GM23338 (cell line): ENCODE measurements around the gene NPHS1. TPM values are rescaled to one million over a fixed set of nuclear protein-coding genes. Genes with fewer than 3 reads are reported as not detected.
A peak's percentile ranks its signal among the peaks of the same experiment; 100 is the strongest.

Experiments
- ATAC-seq: fragments of 200-7000 bp; cut with Tn5 transposase; 3 replicates; pipeline ENCODE4 v1.9.1; 2020
- DNase-seq: peaks from one replicate; pipeline ENCODE4 v3.0.0-alpha.2; 2015; ENCODE audit warnings: low spot score
- H2AFZ ChIP-seq: fragments of 200-600 bp; sonication (generic); 2 replicates; pipeline ENCODE4 v1.8.0; 2016; ENCODE audit warnings: antibody characterized with exemption, mild to moderate bottlenecking, moderate library complexity
- H3F3A ChIP-seq: fragments of 200-600 bp; sonication (generic); replicated peaks from 2 replicates; pipeline ENCODE4 v1.8.0; 2017; ENCODE audit warnings: antibody characterized with exemption, mixed run types, low read depth
- H3K27ac ChIP-seq: fragments of 200-600 bp; sonication (generic); 2 replicates; pipeline ENCODE4 v1.6.1; 2016; ENCODE audit warnings: low read depth
- H3K27me3 ChIP-seq: fragments of 200-600 bp; sonication (generic); 2 replicates; pipeline ENCODE4 v1.8.0; 2016; ENCODE audit warnings: mild to moderate bottlenecking, mixed run types, moderate library complexity; ENCODE audit not compliant: insufficient read depth
- H3K36me3 ChIP-seq: fragments of 200-600 bp; sonication (generic); 2 replicates; pipeline ENCODE4 v1.8.0; 2016; ENCODE audit warnings: mild to moderate bottlenecking; ENCODE audit not compliant: insufficient read depth
- H3K4me1 ChIP-seq: fragments of 200-600 bp; sonication (generic); 2 replicates; pipeline ENCODE4 v1.8.0; 2016; ENCODE audit warnings: mild to moderate bottlenecking, moderate library complexity; ENCODE audit not compliant: insufficient read depth
- H3K4me2 ChIP-seq: fragments of 200-600 bp; sonication (generic); 2 replicates; pipeline ENCODE4 v1.7.1; 2017; ENCODE audit warnings: mixed run types
- H3K4me3 ChIP-seq: fragments of 200-600 bp; sonication (generic); 2 replicates; pipeline ENCODE4 v1.6.1; 2016; ENCODE audit warnings: mixed run types
- H3K79me2 ChIP-seq: fragments of 200-600 bp; sonication (generic); replicated peaks from 2 replicates; pipeline ENCODE4 v1.8.0; 2017; ENCODE audit warnings: mild to moderate bottlenecking; ENCODE audit not compliant: insufficient read depth
- H3K9me2 ChIP-seq: fragments of 200-600 bp; sonication (generic); 2 replicates; pipeline ENCODE4 v1.8.0; 2017; ENCODE audit not compliant: insufficient read depth
- H4K20me1 ChIP-seq: fragments of 200-600 bp; sonication (generic); replicated peaks from 2 replicates; pipeline ENCODE4 v1.8.0; 2017; ENCODE audit warnings: mild to moderate bottlenecking; ENCODE audit not compliant: insufficient read depth
- H3K27ac Mint-ChIP-seq: 2 replicates; pipeline ENCODE4 v1.8.0; 2020; ENCODE audit warnings: inconsistent platforms, mild to moderate bottlenecking, moderate library complexity, mixed read lengths
- H3K27me3 Mint-ChIP-seq: 3 replicates; pipeline ENCODE4 v1.8.0; 2022; ENCODE audit warnings: low read depth, mild to moderate bottlenecking, moderate library complexity, mixed read lengths, inconsistent platforms; ENCODE audit not compliant: insufficient read depth, poor library complexity
- H3K36me3 Mint-ChIP-seq: 3 replicates; pipeline ENCODE4 v1.8.0; 2021; ENCODE audit warnings: low read depth, mild to moderate bottlenecking, inconsistent platforms, moderate library complexity, mixed read lengths
- H3K4me1 Mint-ChIP-seq: 3 replicates; pipeline ENCODE4 v1.8.0; 2020; ENCODE audit warnings: mild to moderate bottlenecking, inconsistent platforms, mixed read lengths
- H3K4me3 Mint-ChIP-seq: 3 replicates; pipeline ENCODE4 v1.8.0; 2021; ENCODE audit warnings: moderate library complexity, mild to moderate bottlenecking, inconsistent platforms, mixed read lengths
- H3K9me3 Mint-ChIP-seq: 3 replicates; pipeline ENCODE4 v1.8.0; 2020; ENCODE audit warnings: moderate library complexity, mild to moderate bottlenecking, inconsistent platforms, mixed read lengths
- CTCF ChIP-seq, 2 experiments: fragments of 200-600 bp in 1 of 2; sonication (generic) in 1 of 2; conservative IDR thresholded peaks; 2 replicates each; pipeline versions ENCODE4 v1.5.1 to v1.6.1; 2016 to 2017; ENCODE audit warnings: antibody characterized with exemption in 2 of 2, low read depth in 2 of 2, mild to moderate bottlenecking in 2 of 2, moderate library complexity in 1 of 2
- EZH2phosphoT487 ChIP-seq: fragments of 200-600 bp; sonication (generic); IDR thresholded peaks from one replicate; pipeline ENCODE4 v1.8.1; 2018; ENCODE audit warnings: antibody characterized with exemption; ENCODE audit not compliant: unreplicated experiment
- JUNB ChIP-seq: IDR thresholded peaks from one replicate; pipeline ENCODE4 v1.6.1; 2016; ENCODE audit warnings: antibody characterized with exemption; ENCODE audit not compliant: unreplicated experiment
- POLR2AphosphoS5 ChIP-seq: IDR thresholded peaks from 2 replicates; pipeline ENCODE4 v1.6.1; 2016; ENCODE audit warnings: antibody characterized with exemption, low read depth
- REST ChIP-seq: IDR thresholded peaks from one replicate; pipeline ENCODE4 v1.6.1; 2018; ENCODE audit warnings: antibody characterized with exemption; ENCODE audit not compliant: unreplicated experiment
- STAT1 ChIP-seq: IDR thresholded peaks from one replicate; pipeline ENCODE4 v1.6.1; 2016; ENCODE audit warnings: antibody characterized with exemption; ENCODE audit not compliant: unreplicated experiment
- ZNF114 ChIP-seq: fragments of 250-450 bp; sonication (Bioruptor Pico); IDR thresholded peaks from 2 replicates; pipeline ENCODE4 v1.5.0; 2020; ENCODE audit warnings: mild to moderate bottlenecking, moderate library complexity
- ZNF331 ChIP-seq: fragments of 250-450 bp; sonication (Bioruptor Pico); IDR thresholded peaks from 2 replicates; pipeline ENCODE4 v1.5.0; 2020; ENCODE audit warnings: low read depth, mild to moderate bottlenecking, moderate library complexity
- polyA plus RNA-seq: library from polyadenylated mRNA; unstranded; fragments of >200 nt; fragmentation: Nextera tagmentation; extraction: Ambion mirVana; gene quantifications from 2 replicates; pipeline ENCODE4 v1.2.1, GENCODE V29; 2016
- total RNA-seq: library from RNA; depleted of rRNA; stranded (reverse); fragments of >200 nt; shearing (Covaris generic); gene quantifications from 2 replicates; pipeline ENCODE4 v1.2.3, GENCODE V29; 2014

Gene NPHS1
- total and polyA plus RNA-seq, 2 experiments from 2014 or later = 1.0 to 1.3 TPM

- H3K4me1 Mint-ChIP-seq = peaks cover 42% of the 10 kb centered on the region
- no peak overlapping the region for H3K27ac Mint-ChIP-seq
- Histone ChIP-seq H3K4me3 (no peak overlapping the region; the same call in 1 of the 2 replicates), H3K4me1 (peaks cover 29% of the 10 kb centered on the region), H3K27ac (no peak overlapping the region), H3K79me2 (no peaks in the 10 kb centered on the region), H2AFZ (no peak overlapping the region), H4K20me1 (no peaks in the 10 kb centered on the region), H3F3A (peaks cover 9% of the 10 kb centered on the region; the same call in 1 of the 2 replicates), H3K9me2 (no peaks in the 10 kb centered on the region), H3K36me3 (no peaks in the 10 kb centered on the region), H3K27me3 (peaks cover 13% of the 10 kb centered on the region), H3K4me2 (peak overlapping the region; percentile 89)
- no peak for TF ChIP-seq ZNF114 (CRISPR knock-in tag)
- ATAC-seq = no peak
- no peak overlapping the region; the same call in 2 of the 3 replicates for H3K4me3 Mint-ChIP-seq
- H3K36me3 Mint-ChIP-seq = peaks cover 2% of the 10 kb centered on the region; the same call in 1 of the 3 replicates
- H3K9me3 Mint-ChIP-seq = no peaks in the 10 kb centered on the region; the same call in 2 of the 3 replicates
- no peak for DNase-seq
- H3K27me3 Mint-ChIP-seq = peaks cover 29% of the 10 kb centered on the region
These were observed 74.3 kb downstream of the NPHS1 start for GRCh38 chr19:35777961-35778360.

- H3K27me3 Mint-ChIP-seq = peaks cover 27% of the 10 kb centered on the region
- TF ChIP-seq POLR2AphosphoS5 (no peak), CTCF (conservative IDR thresholded peaks at IDR 0.05; ENCODE audit: low read depth in 2 of 2) (no peak), REST (no peak), ZNF331 (CRISPR knock-in tag) (no peak), JUNB (no peak), STAT1 (no peak), EZH2phosphoT487 (no peak)
- Histone ChIP-seq H3K27me3 (peaks cover 16% of the 10 kb centered on the region), H3F3A (peaks cover 9% of the 10 kb centered on the region; the same call in 1 of the 2 replicates), H3K9me2 (no peaks in the 10 kb centered on the region), H3K4me3 (peak overlapping the region; percentile 65), H3K36me3 (no peaks in the 10 kb centered on the region), H3K4me2 (peak overlapping the region; percentile 89), H2AFZ (no peak overlapping the region), H4K20me1 (no peaks in the 10 kb centered on the region), H3K27ac (no peak overlapping the region), H3K4me1 (peaks cover 29% of the 10 kb centered on the region), H3K79me2 (no peaks in the 10 kb centered on the region)
- DNase-seq (peak; percentile 83), ATAC-seq (peak; percentile 36)
- no peaks in the 10 kb centered on the region for H3K36me3 Mint-ChIP-seq
- peak overlapping the region; percentile 76 for H3K4me3 Mint-ChIP-seq
- no peak overlapping the region for H3K27ac Mint-ChIP-seq
- H3K9me3 Mint-ChIP-seq = no peaks in the 10 kb centered on the region; the same call in 2 of the 3 replicates
- H3K4me1 Mint-ChIP-seq = peaks cover 39% of the 10 kb centered on the region
These were observed 75.0 kb downstream of the NPHS1 start for GRCh38 chr19:35777086-35777841.
